A673 (cell line): ENCODE measurements around the gene ZNF555. TPM values are rescaled to one million over a fixed set of nuclear protein-coding genes. Genes with fewer than 3 reads are reported as not detected.
A peak's percentile ranks its signal among the peaks of the same experiment; 100 is the strongest.
"Not testable (repeated sequence)": the region's sequence is repeated elsewhere in the genome, so short reads cannot be mapped to it uniquely, and the experiment has no call there.

Experiments
- BruUV-seq: library from RNA; stranded (reverse); fragments of 400-500 nt; replicated peaks from 2 replicates; lab custom pipeline; 2021; lab: Mats Ljungman, UMichigan
- CTCF ChIA-PET: fragments of 300-600 bp; sonication (Branson Sonifier 250); formaldehyde crosslinking; loops from one replicate; lab custom pipeline; 2022; ENCODE audit warnings: antibody characterized with exemption; lab: Charles Lee
- POLR2A ChIA-PET: fragments of 300-600 bp; sonication (Branson Sonifier 250); formaldehyde crosslinking; loops from one replicate; lab custom pipeline; 2022; ENCODE audit warnings: antibody characterized with exemption; ENCODE audit not compliant: low non-redundant PET; lab: Charles Lee
- DNase-seq: peaks from one replicate; pipeline ENCODE4 v3.0.0-alpha.2; 2015; ENCODE audit warnings: low spot score
- H3K27ac ChIP-seq: fragments of 200-600 bp; sonication (generic); 2 replicates; pipeline ENCODE4 v1.5.1; 2016; ENCODE audit warnings: mixed run types, low read depth, mild to moderate bottlenecking, mixed read lengths, antibody characterized with exemption, low read length; ENCODE audit not compliant: poor library complexity, severe bottlenecking
- H3K27me3 ChIP-seq: fragments of 200-600 bp; sonication (generic); replicated peaks from 2 replicates; pipeline ENCODE4 v1.6.1; 2017; ENCODE audit warnings: mixed run types, low read depth, mild to moderate bottlenecking, mixed read lengths, antibody characterized with exemption, low read length; ENCODE audit not compliant: insufficient read depth, poor library complexity
- H3K36me3 ChIP-seq: fragments of 200-600 bp; sonication (generic); 2 replicates; pipeline ENCODE4 v1.6.1; 2016; ENCODE audit warnings: mixed run types, mild to moderate bottlenecking, mixed read lengths, antibody characterized with exemption, low read length; ENCODE audit not compliant: insufficient read depth, poor library complexity, severe bottlenecking
- H3K4me1 ChIP-seq: fragments of 200-600 bp; sonication (generic); 2 replicates; pipeline ENCODE4 v1.6.1; 2017; ENCODE audit warnings: mixed run types, mild to moderate bottlenecking, mixed read lengths, antibody characterized with exemption, low read length; ENCODE audit not compliant: insufficient read depth, poor library complexity, severe bottlenecking
- H3K4me3 ChIP-seq: fragments of 200-600 bp; sonication (generic); 2 replicates; pipeline ENCODE4 v1.5.1; 2016; ENCODE audit warnings: low read depth, mixed run types, mild to moderate bottlenecking, mixed read lengths, low read length; ENCODE audit not compliant: poor library complexity, severe bottlenecking
- H3K9me3 ChIP-seq: fragments of 200-600 bp; sonication (generic); 2 replicates; pipeline ENCODE4 v1.6.1; 2016; ENCODE audit warnings: mixed run types, low read depth, mild to moderate bottlenecking, mixed read lengths, antibody characterized with exemption, low read length; ENCODE audit not compliant: poor library complexity, severe bottlenecking
- EZH2 ChIP-seq: fragments of 200-600 bp; sonication (generic); IDR thresholded peaks from 2 replicates; pipeline ENCODE4 v1.6.1; 2017; ENCODE audit warnings: borderline replicate concordance, low read depth, mild to moderate bottlenecking, mixed read lengths, antibody characterized with exemption, low read length; ENCODE audit not compliant: poor library complexity, severe bottlenecking
- intact Hi-C: fragments of 100-400 bp; cut with micrococcal nuclease; formaldehyde crosslinking; loops from one replicate; pipeline ENCODE4 v1.10.0; 2022; ENCODE audit not compliant: unreplicated experiment
- total RNA-seq: library from RNA; stranded (reverse); gene quantifications from 2 replicates; pipeline ENCODE4 v1.2.3, GENCODE V29; 2021
- TF ChIP-seq, protein P1 (sequence below): fragments of 300-800, 200-600 bp; sonication (generic); conservative IDR thresholded peaks from 2 replicates; pipeline ENCODE4 v1.5.1; 2017; ENCODE audit warnings: low read depth, mild to moderate bottlenecking, antibody characterized with exemption, low read length, moderate library complexity, mixed read lengths

Gene ZNF555
- total RNA-seq, 1 experiment from 2014 or later: 4.8 TPM

DNA sequence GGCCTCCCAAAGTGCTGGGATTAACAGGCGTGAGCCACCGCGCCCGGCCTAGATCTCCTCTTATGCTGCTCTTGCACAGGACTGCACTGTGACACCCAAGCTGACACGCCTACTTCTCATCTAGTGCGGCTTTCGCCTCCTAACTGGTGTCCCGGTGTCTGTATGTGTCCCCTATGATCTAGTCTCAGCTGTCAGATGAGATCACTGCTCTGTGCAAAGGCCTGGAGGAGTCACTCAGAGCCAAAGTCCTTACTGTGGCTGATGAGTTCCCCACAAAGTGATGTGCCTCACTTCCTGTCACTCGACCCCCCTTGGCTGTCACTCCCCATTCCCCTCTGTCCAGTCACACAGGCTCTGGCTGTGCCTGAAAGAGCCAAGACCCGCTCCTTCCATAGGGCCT lies 28.3 kb downstream of the ZNF555 start:
- no peaks in the 10 kb centered on the region for H3K9me3 ChIP-seq
- H3K36me3 ChIP-seq: no peaks in the 10 kb centered on the region
- no peak overlapping the region for H3K4me3 ChIP-seq
- H3K27ac ChIP-seq: no peak overlapping the region
- no TSS peak for BruUV-seq
- no peaks in the 10 kb centered on the region for H3K4me1 ChIP-seq
- CTCF ChIA-PET: interaction anchor here (1.2 kb wide), 1 partner anchor 221 kb away, joined by 5 read pairs; no protein-coding TSS in a partner anchor
- intact Hi-C loops: no loop called here
- DNase-seq: no peak
- no peaks in the 10 kb centered on the region for H3K27me3 ChIP-seq
- TF ChIP-seq, protein P1, sequence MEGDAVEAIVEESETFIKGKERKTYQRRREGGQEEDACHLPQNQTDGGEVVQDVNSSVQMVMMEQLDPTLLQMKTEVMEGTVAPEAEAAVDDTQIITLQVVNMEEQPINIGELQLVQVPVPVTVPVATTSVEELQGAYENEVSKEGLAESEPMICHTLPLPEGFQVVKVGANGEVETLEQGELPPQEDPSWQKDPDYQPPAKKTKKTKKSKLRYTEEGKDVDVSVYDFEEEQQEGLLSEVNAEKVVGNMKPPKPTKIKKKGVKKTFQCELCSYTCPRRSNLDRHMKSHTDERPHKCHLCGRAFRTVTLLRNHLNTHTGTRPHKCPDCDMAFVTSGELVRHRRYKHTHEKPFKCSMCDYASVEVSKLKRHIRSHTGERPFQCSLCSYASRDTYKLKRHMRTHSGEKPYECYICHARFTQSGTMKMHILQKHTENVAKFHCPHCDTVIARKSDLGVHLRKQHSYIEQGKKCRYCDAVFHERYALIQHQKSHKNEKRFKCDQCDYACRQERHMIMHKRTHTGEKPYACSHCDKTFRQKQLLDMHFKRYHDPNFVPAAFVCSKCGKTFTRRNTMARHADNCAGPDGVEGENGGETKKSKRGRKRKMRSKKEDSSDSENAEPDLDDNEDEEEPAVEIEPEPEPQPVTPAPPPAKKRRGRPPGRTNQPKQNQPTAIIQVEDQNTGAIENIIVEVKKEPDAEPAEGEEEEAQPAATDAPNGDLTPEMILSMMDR: no peak
- TF ChIP-seq EZH2: no peak
- POLR2A ChIA-PET: no interaction called here

DNA sequence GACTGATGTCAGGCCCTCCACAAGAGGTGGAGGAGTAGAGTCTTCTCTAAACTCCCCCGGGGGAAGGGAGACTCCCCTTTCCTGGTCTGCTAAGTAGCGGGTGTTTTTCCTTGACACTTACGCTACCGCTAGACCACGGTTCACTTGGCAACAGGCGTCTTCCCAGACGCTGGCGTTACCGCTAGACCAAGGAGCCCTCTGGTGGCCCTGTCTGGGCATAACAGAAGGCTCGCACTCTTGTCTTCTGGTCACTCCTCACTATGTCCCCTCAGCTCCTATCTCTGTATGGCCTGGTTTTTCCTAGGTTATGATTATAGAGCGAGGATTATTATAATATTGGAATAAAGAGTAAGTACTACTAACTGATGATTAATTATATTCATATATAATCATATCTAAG lies 30.9 kb downstream of the ZNF555 start:
- H3K4me1 ChIP-seq, H3K27me3 ChIP-seq, DNase-seq, POLR2A ChIA-PET, H3K27ac ChIP-seq, BruUV-seq, H3K4me3 ChIP-seq, H3K36me3 ChIP-seq: not testable (repeated sequence)
- H3K9me3 ChIP-seq: peaks cover 11% of the 10 kb centered on the region
- intact Hi-C loops: loop anchor here (2.0 kb wide), 1 partner anchor 223 kb away; no protein-coding TSS in a partner anchor
- CTCF ChIA-PET: interaction anchor here (1.2 kb wide), 1 partner anchor 224 kb away, joined by 7 read pairs; no protein-coding TSS in a partner anchor
- TF ChIP-seq, protein P1: peak; percentile 43

DNA sequence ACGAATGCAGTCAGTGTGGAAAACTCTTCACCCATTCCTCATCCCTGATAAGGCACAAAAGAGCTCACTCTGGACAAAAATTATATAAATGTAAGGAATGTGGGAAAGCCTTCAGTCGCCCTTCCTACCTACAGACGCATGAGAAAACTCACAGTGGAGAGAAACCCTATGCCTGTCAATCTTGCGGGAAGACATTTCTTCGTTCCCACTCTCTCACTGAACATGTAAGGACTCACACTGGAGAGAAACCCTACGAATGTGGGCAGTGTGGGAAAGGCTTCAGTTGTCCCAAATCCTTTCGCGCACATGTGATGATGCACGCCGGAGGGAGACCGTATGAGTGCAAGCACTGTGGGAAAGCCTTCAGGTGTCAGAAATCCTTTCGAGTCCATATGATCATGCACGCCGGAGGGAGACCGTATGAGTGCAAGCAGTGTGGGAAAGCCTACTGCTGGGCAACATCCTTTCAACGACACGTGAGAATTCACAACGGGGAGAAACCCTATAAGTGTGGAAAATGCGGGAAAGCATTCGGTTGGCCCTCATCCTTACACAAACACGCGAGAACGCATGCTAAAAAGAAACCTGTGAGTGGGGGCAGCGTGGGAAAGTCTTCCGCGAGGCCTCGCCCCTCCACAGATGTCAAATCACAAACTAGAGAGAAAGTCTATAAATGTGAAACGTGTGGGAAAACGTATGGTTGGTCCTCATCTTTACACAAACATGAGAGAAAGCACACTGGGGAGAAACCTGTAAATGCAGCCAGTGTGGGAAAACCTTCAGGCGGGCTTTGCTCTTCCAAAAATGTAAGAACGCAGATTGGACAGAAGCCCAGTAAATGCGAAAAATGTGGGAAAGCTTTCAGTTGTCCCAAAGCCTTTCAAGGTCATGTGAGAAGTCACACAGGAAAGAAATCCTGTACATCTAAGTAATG lies 36.4 kb downstream of the ZNF555 start:
- intact Hi-C loops: no loop called here
- H3K9me3 ChIP-seq: peaks cover 30% of the 10 kb centered on the region
- no peak overlapping the region for H3K27ac ChIP-seq
- H3K36me3 ChIP-seq: no peaks in the 10 kb centered on the region
- TF ChIP-seq, protein P1: no peak
- no peak for TF ChIP-seq EZH2
- no TSS peak for BruUV-seq
- no peak overlapping the region for H3K4me3 ChIP-seq
- H3K4me1 ChIP-seq: no peaks in the 10 kb centered on the region
- POLR2A ChIA-PET: no interaction called here
- CTCF ChIA-PET: no interaction called here
- DNase-seq: no peak
- no peaks in the 10 kb centered on the region for H3K27me3 ChIP-seq
